Stimulated activated CD8-positive, alpha-beta memory T cell treated with anti-CD3 and anti-CD28 coated beads, Interleukin-4, amount 100 ng/mL, for 1 hour (primary cell): ENCODE results near the gene MAP6.
"Not testable (repeated sequence)": the region's sequence is repeated elsewhere in the genome, so short reads cannot be mapped to it uniquely, and the experiment has no call there.

Source experiments
- DNase-seq, 2 donors: peaks; one replicate each; pipeline ENCODE4 v3.0.0-alpha.2; 2020; ENCODE audit warnings: low read depth in 2 of 2, low spot score in 1 of 2

Gene MAP6

GRCh38 chr11:75593286-75593915 lies 75.4 kb downstream of the MAP6 start:
- no peak for DNase-seq

GRCh38 chr11:75592715-75593114 lies 76.1 kb downstream of the MAP6 start:
- no peak for DNase-seq

GRCh38 chr11:75591966-75592365 lies 76.9 kb downstream of the MAP6 start:
- no peak for DNase-seq

GRCh38 chr11:75591371-75591770 lies 77.5 kb downstream of the MAP6 start:
- no peak for DNase-seq

GRCh38 chr11:75589933-75590332 lies 78.9 kb downstream of the MAP6 start:
- DNase-seq = no peak

GRCh38 chr11:75589051-75589450 lies 79.8 kb downstream of the MAP6 start:
- DNase-seq = no peak

GRCh38 chr11:75588051-75588481 lies 80.8 kb downstream of the MAP6 start:
- no peak for DNase-seq

- DNase-seq = no peak
Measured at GRCh38 chr11:75586395-75586794, 82.4 kb downstream of the MAP6 start.

GRCh38 chr11:75585293-75585670 lies 83.6 kb downstream of the MAP6 start:
- DNase-seq = no peak

- not testable (repeated sequence) for DNase-seq
Measured at GRCh38 chr11:75584659-75585292, 84.1 kb downstream of the MAP6 start.

- DNase-seq = no peak
Measured at GRCh38 chr11:75583718-75584658, 84.8 kb downstream of the MAP6 start.

- DNase-seq = peak in 1 of 2 donors; percentile 15
Measured at GRCh38 chr11:75582895-75583717, 85.7 kb downstream of the MAP6 start.

- DNase-seq = no peak
Measured at GRCh38 chr11:75582506-75582894, 86.3 kb downstream of the MAP6 start.

- no peak for DNase-seq
Measured at GRCh38 chr11:75579841-75580240, 89.0 kb downstream of the MAP6 start.

GRCh38 chr11:75578977-75579376 lies 89.9 kb downstream of the MAP6 start:
- no peak for DNase-seq

- DNase-seq = peak; percentile 31 to 40
Measured at GRCh38 chr11:75577207-75577606, 91.6 kb downstream of the MAP6 start.

GRCh38 chr11:75576499-75576918 lies 92.3 kb downstream of the MAP6 start:
- no peak for DNase-seq

GRCh38 chr11:75576017-75576416 lies 92.8 kb downstream of the MAP6 start:
- DNase-seq = no peak

- DNase-seq = no peak
Measured at GRCh38 chr11:75574698-75575602, 93.9 kb downstream of the MAP6 start.

- no peak for DNase-seq
Measured at GRCh38 chr11:75572744-75573143, 96.1 kb downstream of the MAP6 start.
